ENCODE data around the gene PLEKHG4B.

GRCh38 chr5:125815-126214, 33.8 kb downstream of the PLEKHG4B start:
- TF ChIP-seq, protein P1, sequence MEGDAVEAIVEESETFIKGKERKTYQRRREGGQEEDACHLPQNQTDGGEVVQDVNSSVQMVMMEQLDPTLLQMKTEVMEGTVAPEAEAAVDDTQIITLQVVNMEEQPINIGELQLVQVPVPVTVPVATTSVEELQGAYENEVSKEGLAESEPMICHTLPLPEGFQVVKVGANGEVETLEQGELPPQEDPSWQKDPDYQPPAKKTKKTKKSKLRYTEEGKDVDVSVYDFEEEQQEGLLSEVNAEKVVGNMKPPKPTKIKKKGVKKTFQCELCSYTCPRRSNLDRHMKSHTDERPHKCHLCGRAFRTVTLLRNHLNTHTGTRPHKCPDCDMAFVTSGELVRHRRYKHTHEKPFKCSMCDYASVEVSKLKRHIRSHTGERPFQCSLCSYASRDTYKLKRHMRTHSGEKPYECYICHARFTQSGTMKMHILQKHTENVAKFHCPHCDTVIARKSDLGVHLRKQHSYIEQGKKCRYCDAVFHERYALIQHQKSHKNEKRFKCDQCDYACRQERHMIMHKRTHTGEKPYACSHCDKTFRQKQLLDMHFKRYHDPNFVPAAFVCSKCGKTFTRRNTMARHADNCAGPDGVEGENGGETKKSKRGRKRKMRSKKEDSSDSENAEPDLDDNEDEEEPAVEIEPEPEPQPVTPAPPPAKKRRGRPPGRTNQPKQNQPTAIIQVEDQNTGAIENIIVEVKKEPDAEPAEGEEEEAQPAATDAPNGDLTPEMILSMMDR (conservative IDR thresholded peaks at IDR 0.05; ENCODE audit: low read depth, low read length) = no peak
- TF ChIP-seq EZH2 (IDR thresholded peaks at IDR 0.05; ENCODE audit: borderline replicate concordance, low read depth, low read length, poor library complexity, severe bottlenecking) = no peak

All from A673 (cell line).